ENCODE measurements around the gene KIAA0825.

The KIAA0825 gene

DNA sequence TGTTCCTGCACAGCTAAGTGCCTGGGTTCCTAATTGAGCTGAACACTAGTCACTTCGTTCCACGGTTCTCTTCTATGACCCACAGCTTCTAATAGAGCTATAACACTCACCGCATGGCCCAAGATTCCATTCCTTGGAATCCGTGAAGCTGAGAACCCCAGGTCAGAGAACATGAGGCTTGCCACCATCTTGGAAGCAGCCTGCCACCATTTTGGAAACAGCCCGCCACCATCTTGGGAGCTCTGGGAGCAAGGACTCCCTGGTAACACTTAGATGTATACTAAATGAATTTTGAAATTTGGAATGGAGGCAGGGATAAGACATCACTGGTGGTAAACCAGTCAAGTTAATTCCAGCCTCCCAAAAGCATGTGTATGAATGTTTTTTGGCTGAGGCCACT is 60.4 kb downstream of the KIAA0825 start:
- DNase-seq (ENCODE audit: low read depth in 2 of 2), result no peak
- TF ChIP-seq, protein P1, sequence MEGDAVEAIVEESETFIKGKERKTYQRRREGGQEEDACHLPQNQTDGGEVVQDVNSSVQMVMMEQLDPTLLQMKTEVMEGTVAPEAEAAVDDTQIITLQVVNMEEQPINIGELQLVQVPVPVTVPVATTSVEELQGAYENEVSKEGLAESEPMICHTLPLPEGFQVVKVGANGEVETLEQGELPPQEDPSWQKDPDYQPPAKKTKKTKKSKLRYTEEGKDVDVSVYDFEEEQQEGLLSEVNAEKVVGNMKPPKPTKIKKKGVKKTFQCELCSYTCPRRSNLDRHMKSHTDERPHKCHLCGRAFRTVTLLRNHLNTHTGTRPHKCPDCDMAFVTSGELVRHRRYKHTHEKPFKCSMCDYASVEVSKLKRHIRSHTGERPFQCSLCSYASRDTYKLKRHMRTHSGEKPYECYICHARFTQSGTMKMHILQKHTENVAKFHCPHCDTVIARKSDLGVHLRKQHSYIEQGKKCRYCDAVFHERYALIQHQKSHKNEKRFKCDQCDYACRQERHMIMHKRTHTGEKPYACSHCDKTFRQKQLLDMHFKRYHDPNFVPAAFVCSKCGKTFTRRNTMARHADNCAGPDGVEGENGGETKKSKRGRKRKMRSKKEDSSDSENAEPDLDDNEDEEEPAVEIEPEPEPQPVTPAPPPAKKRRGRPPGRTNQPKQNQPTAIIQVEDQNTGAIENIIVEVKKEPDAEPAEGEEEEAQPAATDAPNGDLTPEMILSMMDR (IDR thresholded peaks at IDR 0.05; ENCODE audit: low read depth, low read length), result no peak
- H3K4me3 ChIP-seq (replicated peaks in 1 of 2; ENCODE audit: low read depth in 2 of 2, low read length in 2 of 2), result no peak overlapping the region

- DNase-seq (ENCODE audit: low read depth in 2 of 2), result no peak
- H3K4me3 ChIP-seq (replicated peaks in 1 of 2; ENCODE audit: low read depth in 2 of 2, low read length in 2 of 2), result no peak overlapping the region
- TF ChIP-seq, protein P1 (IDR thresholded peaks at IDR 0.05; ENCODE audit: low read depth, low read length), result no peak
These were observed 66.5 kb downstream of the KIAA0825 start for GRCh38 chr5:94551858-94552257.

DNA sequence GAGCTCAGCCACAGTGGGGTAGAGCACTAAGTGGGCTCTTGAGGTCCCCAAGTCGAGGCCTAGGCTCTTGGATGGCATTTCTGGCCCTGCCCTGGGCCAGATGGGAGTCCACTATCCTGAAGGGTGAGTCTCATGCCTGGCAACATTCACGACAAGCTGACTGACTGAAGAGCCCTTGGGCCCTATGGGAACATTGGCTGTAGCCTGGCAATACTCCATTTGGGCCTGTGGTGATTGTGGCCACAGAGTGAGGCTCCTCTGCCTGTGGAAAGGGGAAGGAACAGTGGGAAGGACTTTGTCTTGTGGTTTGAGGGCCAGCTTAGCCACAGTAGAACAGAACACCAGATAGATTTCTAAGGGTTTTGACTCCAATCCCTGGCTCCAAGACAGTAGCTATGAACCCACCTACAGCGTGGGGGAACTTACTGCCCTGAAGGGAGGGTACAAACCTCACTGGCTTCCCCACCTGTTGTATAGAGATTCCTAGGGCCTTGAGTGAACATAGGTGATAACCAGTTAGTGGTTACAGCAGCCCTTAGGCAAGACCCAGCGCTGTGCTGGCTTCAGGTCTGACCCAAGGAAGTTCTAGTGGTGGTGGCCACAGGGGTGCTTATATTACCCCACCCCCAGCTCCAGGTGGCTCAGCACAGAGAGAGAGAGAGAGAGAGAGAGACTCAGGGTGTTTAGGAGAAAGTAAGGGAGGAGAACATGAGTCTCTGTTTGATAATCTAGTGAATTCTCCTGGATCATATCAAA is 72.4 kb downstream of the KIAA0825 start:
- TF ChIP-seq, protein P1 (IDR thresholded peaks at IDR 0.05; ENCODE audit: low read depth, low read length), result no peak
- H3K4me3 ChIP-seq (replicated peaks in 1 of 2; ENCODE audit: low read depth in 2 of 2, low read length in 2 of 2), result no peak overlapping the region
- DNase-seq (ENCODE audit: low read depth in 2 of 2), result no peak

DNA sequence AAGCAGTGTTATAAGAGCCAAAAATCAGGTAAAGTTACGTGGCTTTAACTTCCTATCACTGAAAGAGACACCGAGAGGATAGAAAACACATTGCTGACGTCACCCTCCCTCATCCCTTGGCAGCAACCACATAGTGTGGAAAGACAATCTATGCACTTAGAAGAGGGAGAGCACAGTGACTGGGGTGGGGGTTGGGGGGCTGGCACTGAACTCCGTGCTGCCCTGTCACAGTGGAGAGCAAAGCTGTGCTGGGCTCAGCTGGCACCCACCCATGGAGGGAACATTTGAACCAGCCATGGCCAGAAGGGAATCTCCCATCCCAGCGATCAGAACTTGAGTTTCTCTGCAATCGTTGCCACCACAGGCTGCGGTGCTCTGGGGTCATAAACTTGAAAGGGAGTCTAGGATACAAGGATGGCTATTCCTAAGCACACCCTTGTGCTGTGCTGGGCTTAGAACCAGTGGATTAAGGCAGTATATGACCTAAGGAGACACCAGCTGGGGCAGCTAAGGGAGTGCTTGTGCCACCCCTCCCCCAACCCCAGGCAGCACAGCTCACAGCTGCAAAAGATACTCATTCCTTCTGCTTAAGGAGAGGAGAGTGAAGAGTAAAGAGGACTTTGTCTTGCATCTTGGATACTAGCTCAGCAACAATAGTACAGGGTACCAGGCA is 73.4 kb downstream of the KIAA0825 start:
- DNase-seq (ENCODE audit: low read depth in 2 of 2), result no peak
- TF ChIP-seq, protein P1 (IDR thresholded peaks at IDR 0.05; ENCODE audit: low read depth, low read length), result no peak
- no peak overlapping the region for H3K4me3 ChIP-seq (replicated peaks in 1 of 2; ENCODE audit: low read depth in 2 of 2, low read length in 2 of 2)

GRCh38 chr5:94544031-94544650 is 74.3 kb downstream of the KIAA0825 start:
- TF ChIP-seq, protein P1 (IDR thresholded peaks at IDR 0.05; ENCODE audit: low read depth, low read length), result no peak
- peak; percentile 59 to 76 for DNase-seq (ENCODE audit: low read depth in 2 of 2)
- no peak overlapping the region for H3K4me3 ChIP-seq (replicated peaks in 1 of 2; ENCODE audit: low read depth in 2 of 2, low read length in 2 of 2)

DNA sequence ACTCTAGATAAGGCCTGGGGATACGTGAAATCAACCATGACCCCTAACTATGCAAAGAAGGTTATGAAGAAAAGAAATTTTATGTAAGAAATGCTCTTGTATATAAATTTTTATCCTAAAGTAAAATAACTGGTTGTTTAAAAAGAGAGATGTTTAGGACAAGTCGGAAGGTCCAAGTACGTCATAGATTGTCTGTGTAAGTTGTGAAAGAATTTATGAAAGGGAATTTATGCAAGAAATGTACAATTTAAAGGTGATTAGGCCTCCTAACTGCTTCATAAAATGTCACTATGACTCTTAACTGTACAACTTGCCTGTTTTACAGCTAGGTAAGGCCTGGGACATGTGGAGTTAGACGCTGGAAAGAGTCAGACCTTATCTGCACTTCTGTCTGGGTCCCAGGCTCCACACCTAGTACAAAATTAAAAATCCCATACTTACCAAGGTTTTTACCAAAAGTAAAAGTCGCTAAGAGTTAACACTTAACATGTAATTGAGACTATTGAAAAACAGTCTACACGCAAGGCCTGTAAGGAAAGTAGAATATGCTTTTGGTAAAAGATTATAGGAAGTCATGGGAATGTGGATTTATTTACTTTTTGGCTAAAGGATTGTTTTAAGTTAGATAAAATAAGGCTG is 77.4 kb downstream of the KIAA0825 start:
- no peak overlapping the region for H3K4me3 ChIP-seq (replicated peaks in 1 of 2; ENCODE audit: low read depth in 2 of 2, low read length in 2 of 2)

More for the DNA sequence above, 77.4 kb downstream of the KIAA0825 start:
- DNase-seq (ENCODE audit: low read depth in 2 of 2), result no peak
- TF ChIP-seq, protein P1 (IDR thresholded peaks at IDR 0.05; ENCODE audit: low read depth, low read length), result no peak

All from cardiac fibroblast (primary cell).